Adrenal gland (tissue), 19 donors: ENCODE data around the gene PTER. TPM values are rescaled to one million over a fixed set of nuclear protein-coding genes. Genes with fewer than 3 reads are reported as not detected.

Experiments used
- DNase-seq, 7 donors: peaks; one replicate each; pipeline ENCODE4 v3.0.0-alpha.2; 2019 to 2020
- H3K27ac ChIP-seq, 5 donors: fragments of 200-600 bp; sonication (generic) in 4 of 5; 1 replicate in 3 of 5; 2 replicates in 2 of 5; pipeline versions ENCODE4 v1.5.1 to v1.8.0; 2016 to 2020; ENCODE audit warnings: mild to moderate bottlenecking in 1 of 5
- H3K27me3 ChIP-seq: fragments of 200-600 bp; 2 replicates; pipeline ENCODE4 v1.8.0; 2021
- H3K36me3 ChIP-seq, 2 donors: fragments of 200-600 bp; replicated peaks in 1 of 2; 1 replicate in 1 of 2; 2 replicates in 1 of 2; pipeline versions ENCODE4 v1.5.1 to v1.8.0; 2018 to 2022
- H3K4me1 ChIP-seq, 2 donors: fragments of 200-600 bp; replicated peaks in 1 of 2; 1 replicate in 1 of 2; 2 replicates in 1 of 2; pipeline versions ENCODE4 v1.5.1 to v1.8.0; 2018 to 2021
- H3K4me3 ChIP-seq, 4 donors: fragments of 200-600 bp; sonication (generic) in 3 of 4; one replicate each; pipeline ENCODE4 v1.5.1; 2016 to 2018
- H3K9me3 ChIP-seq, 3 donors: fragments of 200-600 bp; sonication (generic) in 1 of 3; replicated peaks in 1 of 3; 1 replicate in 2 of 3; 2 replicates in 1 of 3; pipeline versions ENCODE4 v1.5.1 to v1.8.0; 2016 to 2021
- CTCF ChIP-seq, 6 experiments: fragments of 450-650 bp in 4 of 6; fragments of 200-600 bp in 2 of 6; sonication (generic) in 1 of 6; IDR thresholded peaks; 1 replicate in 5 of 6; 2 replicates in 1 of 6; pipeline versions ENCODE4 v1.5.1 to v1.8.0; 2016 to 2021; ENCODE audit warnings: antibody characterized with exemption in 6 of 6, mild to moderate bottlenecking in 2 of 6, moderate library complexity in 1 of 6
- POLR2A ChIP-seq, 2 donors: fragments of 450-650 bp; IDR thresholded peaks; one replicate each; pipeline ENCODE4 v1.6.1; 2017; ENCODE audit warnings: antibody characterized with exemption in 2 of 2, mild to moderate bottlenecking in 2 of 2, moderate library complexity in 1 of 2
- WGBS, 4 donors: extraction: QIAGEN DNeasy Blood & Tissue Kit in 2 of 4; methylation state at CpG; one replicate each; pipeline versions ENCODE4 v1.1.5 to v1.1.7; 2013 to 2017; 5-methylcytosine and 5-hydroxymethylcytosine counted together
- intact Hi-C, 2 donors: fragments of 100-400 bp; cut with DNase I; formaldehyde crosslinking; loops; one replicate each; pipeline versions ENCODE4 v1.14.1 to v1.15.0; 2022 to 2023
- long read RNA-seq, 10 donors: library from polyadenylated mRNA in 3 of 10; unstranded in 2 of 10; stranded (forward) in 1 of 10; transcript quantifications; one replicate each; pipeline ENCODE4 v2.0.0 and lab custom pipeline, GENCODE V29; 2021 to 2026
- polyA plus RNA-seq, 3 donors: library from polyadenylated mRNA; stranded (reverse); fragments of 200-250 nt in 2 of 3; fragments of 350-450 nt in 1 of 3; fragmentation: Illumina TruSeq in 1 of 3; extraction: RNeasy Lipid Tissue Mini Kit (QIAGEN cat#74804) in 1 of 3; gene quantifications; one replicate each; pipeline ENCODE4 v1.2.3, GENCODE V29; 2013 to 2014
- total RNA-seq, 9 donors: library from RNA; depleted of rRNA in 4 of 9; stranded (reverse); fragments of >200 nt in 4 of 9; fragments of 120-200 nt in 1 of 9; fragmentation: NEBNext Ultra II Directional in 1 of 9; extraction: Animal tissue kit (Norgen Biotek cat#: 25700) in 1 of 9; gene quantifications; one replicate each; pipeline versions ENCODE4 v1.1.0 to v1.2.4, GENCODE V29; 2013 to 2023
- donor health status: healthy with polysubstance abuse.
- donor health status: Bipolar disorder and iron deficiency.
- donor health status: DM: yes; HTN: yes; CAD: no.
- donor health status: DM: no; HTN: no; CAD: no.
- donor health status: DM: no; HTN: no; CAD: no.
- donor health status: DM: yes; HTN: yes; CAD: no.

PTER gene
- 10 to 100 TPM in 7 of 9 donors, 1 to 10 TPM in 2; 7.4 to 26.9 (median 16.1) TPM for total RNA-seq
- polyA plus RNA-seq: 10 to 100 TPM in 1 of 3 donors, 1 to 10 TPM in 2; 2.1 to 19.8 (median 2.2) TPM
- long read RNA-seq, donor 1, partial matches to known transcripts: 0 of 2 reads
- long read RNA-seq, donor 1, other reads (novel, unspliced or antisense): 0 of 2 reads
- long read RNA-seq, donor 2, partial matches to known transcripts: 0 of 1 reads
- long read RNA-seq, donor 2, other reads (novel, unspliced or antisense): 0 of 1 reads
- long read RNA-seq, donor 3, partial matches to known transcripts: 0 of 4 reads
- long read RNA-seq, donor 3, other reads (novel, unspliced or antisense): 0 of 4 reads
- long read RNA-seq, donor 4, partial matches to known transcripts: 2 of 8 reads
- long read RNA-seq, donor 4, other reads (novel, unspliced or antisense): 3 of 8 reads
- long read RNA-seq, donor 5, transcript PTER-205 (5 exons, 1,203 nt): minor isoform, 10 of 40 reads
- long read RNA-seq, donor 5, transcript PTER-202 (6 exons, 3,777 nt): major isoform, 13 of 40 reads
- long read RNA-seq, donor 5, partial matches to known transcripts: 0 of 40 reads
- long read RNA-seq, donor 5, other reads (novel, unspliced or antisense): 15 of 40 reads
- long read RNA-seq, donor 6, partial matches to known transcripts: 2 of 6 reads
- long read RNA-seq, donor 6, other reads (novel, unspliced or antisense): 1 of 6 reads
- long read RNA-seq, donor 7: 0 reads
- long read RNA-seq, donor 8, partial matches to known transcripts: 0 of 1 reads
- long read RNA-seq, donor 8, other reads (novel, unspliced or antisense): 0 of 1 reads
- long read RNA-seq, donor 9: 0 reads
- long read RNA-seq, donor 10: 0 reads

- H3K4me1 ChIP-seq: peaks cover 7 to 31% of the 10 kb centered on the region in 2 donors
- no peaks in the 10 kb centered on the region for H3K36me3 ChIP-seq
- intact Hi-C loops: no loop called here
- 10 to 24% (median 13%) methylated on average over 20 to 49 of the region's 49 CpGs for WGBS, 4 donors
- H3K27ac ChIP-seq: peak within 1 kb of the TSS in 3 of 5 donors; percentile 61 to 83 (median 72)
- DNase-seq: peak; percentile 93 to 97 (median 96)
- H3K9me3 ChIP-seq: no peaks in the 10 kb centered on the region
- no peaks in the 10 kb centered on the region for H3K27me3 ChIP-seq
- H3K4me3 ChIP-seq: peak within 1 kb of the TSS in 2 of 4 donors; percentile 26 to 60
- TF ChIP-seq CTCF (IDR thresholded peaks at IDR 0.05): no peak
- peak; percentile 43 to 69 for TF ChIP-seq POLR2A (IDR thresholded peaks at IDR 0.05)
These were observed at the start of gene PTER for GRCh38 chr10:16436758-16437539. Gene PTER, plus strand, starts transcription at chr10:16437010. Its CDS starts 47,375 bp downstream, at chr10:16484385.

- Histone ChIP-seq H3K36me3 (no peaks in the 10 kb centered on the region), H3K27me3 (no peaks in the 10 kb centered on the region), H3K27ac (no peak overlapping the region), H3K9me3 (no peaks in the 10 kb centered on the region), H3K4me3 (no peak overlapping the region), H3K4me1 (no peaks in the 10 kb centered on the region)
- 51 to 64% (median 57%) methylated on average over 3 of the region's 3 CpGs for WGBS, 4 donors
- intact Hi-C loops: no loop called here
- DNase-seq: no peak
- no peak for TF ChIP-seq CTCF (IDR thresholded peaks at IDR 0.05)
- no peak for TF ChIP-seq POLR2A (IDR thresholded peaks at IDR 0.05)
These were observed 44.2 kb upstream of the PTER start for GRCh38 chr10:16392531-16393069.

GRCh38 chr10:16393271-16393858, 43.4 kb upstream of the PTER start:
- Histone ChIP-seq H3K27ac (no peak overlapping the region), H3K4me1 (no peaks in the 10 kb centered on the region), H3K36me3 (no peaks in the 10 kb centered on the region), H3K27me3 (no peaks in the 10 kb centered on the region), H3K9me3 (no peaks in the 10 kb centered on the region), H3K4me3 (no peak overlapping the region)
- TF ChIP-seq POLR2A (IDR thresholded peaks at IDR 0.05) (no peak), CTCF (IDR thresholded peaks at IDR 0.05) (no peak)
- 65 to 80% (median 69%) methylated on average over 4 of the region's 4 CpGs for WGBS, 4 donors
- no peak for DNase-seq
- intact Hi-C loops: no loop called here
